Gastrocnemius medialis (tissue), 4 donors: Measurements from ENCODE around the gene TLE4. TPM values are rescaled to one million over a fixed set of nuclear protein-coding genes. Genes with fewer than 3 reads are reported as not detected.
A peak's percentile ranks its signal among the peaks of the same experiment; 100 is the strongest.

Source experiments
- ATAC-seq, 2 donors: fragments of 150-250 bp; one replicate each; pipeline ENCODE4 v1.9.1; 2016
- DNase-seq, 2 donors: peaks; one replicate each; pipeline ENCODE4 v3.0.0-alpha.2; 2019
- H3K27ac ChIP-seq, 4 donors: fragments of 200-600 bp; sonication (generic); 1 replicate in 1 of 4; 2 replicates in 3 of 4; pipeline ENCODE4 v1.5.1; 2016 to 2018; ENCODE audit warnings: mild to moderate bottlenecking in 2 of 4, moderate library complexity in 1 of 4
- H3K27me3 ChIP-seq, 3 donors: fragments of 200-600 bp; sonication (generic) in 2 of 3; 1 replicate in 1 of 3; 2 replicates in 2 of 3; pipeline versions ENCODE4 v1.5.1 to v1.6.0; 2016 to 2019; ENCODE audit warnings: mild to moderate bottlenecking in 1 of 3, moderate library complexity in 1 of 3
- H3K36me3 ChIP-seq, 2 donors: fragments of 200-600 bp; sonication (generic) in 1 of 2; one replicate each; pipeline ENCODE4 v1.5.1; 2017 to 2018
- H3K4me1 ChIP-seq, 2 donors: fragments of 200-600 bp; sonication (generic) in 1 of 2; one replicate each; pipeline ENCODE4 v1.5.1; 2016 to 2017; ENCODE audit warnings: mild to moderate bottlenecking in 2 of 2
- H3K4me3 ChIP-seq, 4 donors: fragments of 200-600 bp; sonication (generic) in 3 of 4; 1 replicate in 1 of 4; 2 replicates in 3 of 4; pipeline ENCODE4 v1.5.1; 2016 to 2019; ENCODE audit warnings: mild to moderate bottlenecking in 2 of 4
- H3K9me3 ChIP-seq, 3 donors: fragments of 200-600 bp; sonication (generic) in 2 of 3; 1 replicate in 1 of 3; 2 replicates in 2 of 3; pipeline ENCODE4 v1.5.1; 2016 to 2019
- POLR2A ChIP-seq, 2 donors: fragments of 450-650 bp; IDR thresholded peaks; one replicate each; pipeline ENCODE4 v1.6.1; 2017; ENCODE audit warnings: antibody characterized with exemption in 2 of 2, mild to moderate bottlenecking in 2 of 2, moderate library complexity in 2 of 2
- in situ Hi-C, 4 donors: fragments of 200-750 bp; cut with MboI; loops; one replicate each; pipeline versions ENCODE4 v1.15.0 to v1.8.0; 2017; ENCODE audit warnings: low sequenced_read_pairs in 4 of 4
- intact Hi-C: fragments of 100-400 bp; cut with DNase I; formaldehyde crosslinking; loops from one replicate; pipeline ENCODE4 v1.15.1; 2023; ENCODE audit warnings: low total_unique reads
- total RNA-seq, 4 donors: library from RNA; depleted of rRNA; stranded (reverse); fragments of >200 nt; gene quantifications; one replicate each; pipeline versions ENCODE4 v1.1.0 to v1.2.3, GENCODE V29; 2016
- TF ChIP-seq, protein P1 (sequence below), 5 experiments: fragments of 450-650 bp in 3 of 5; fragments of 200-600 bp in 2 of 5; sonication (generic) in 2 of 5; IDR thresholded peaks in 4 of 5; conservative IDR thresholded peaks in 1 of 5; 1 replicate in 4 of 5; 2 replicates in 1 of 5; pipeline ENCODE4 v1.5.1; 2016 to 2019; ENCODE audit warnings: antibody characterized with exemption in 5 of 5, mild to moderate bottlenecking in 3 of 5, moderate library complexity in 3 of 5

The TLE4 gene
- total RNA-seq, 4 donors from 2014 or later = 30.1 to 64.6 (median 43.4) TPM

- Histone ChIP-seq H3K4me1 (peaks cover 22 to 51% of the 10 kb centered on the region in 2 donors), H3K36me3 (no peaks in the 10 kb centered on the region), H3K27ac (peak overlapping the region in 1 of 4 donors; percentile 22), H3K4me3 (no peak overlapping the region), H3K27me3 (no peaks in the 10 kb centered on the region), H3K9me3 (no peaks in the 10 kb centered on the region)
- ATAC-seq (peak in 1 of 2 donors; percentile 90), DNase-seq (peak in 1 of 2 donors; percentile 14)
- intact Hi-C loops (no loop called here), in situ Hi-C loops (no loop called here)
- no peak for TF ChIP-seq POLR2A (IDR thresholded peaks at IDR 0.05)
- TF ChIP-seq, protein P1, sequence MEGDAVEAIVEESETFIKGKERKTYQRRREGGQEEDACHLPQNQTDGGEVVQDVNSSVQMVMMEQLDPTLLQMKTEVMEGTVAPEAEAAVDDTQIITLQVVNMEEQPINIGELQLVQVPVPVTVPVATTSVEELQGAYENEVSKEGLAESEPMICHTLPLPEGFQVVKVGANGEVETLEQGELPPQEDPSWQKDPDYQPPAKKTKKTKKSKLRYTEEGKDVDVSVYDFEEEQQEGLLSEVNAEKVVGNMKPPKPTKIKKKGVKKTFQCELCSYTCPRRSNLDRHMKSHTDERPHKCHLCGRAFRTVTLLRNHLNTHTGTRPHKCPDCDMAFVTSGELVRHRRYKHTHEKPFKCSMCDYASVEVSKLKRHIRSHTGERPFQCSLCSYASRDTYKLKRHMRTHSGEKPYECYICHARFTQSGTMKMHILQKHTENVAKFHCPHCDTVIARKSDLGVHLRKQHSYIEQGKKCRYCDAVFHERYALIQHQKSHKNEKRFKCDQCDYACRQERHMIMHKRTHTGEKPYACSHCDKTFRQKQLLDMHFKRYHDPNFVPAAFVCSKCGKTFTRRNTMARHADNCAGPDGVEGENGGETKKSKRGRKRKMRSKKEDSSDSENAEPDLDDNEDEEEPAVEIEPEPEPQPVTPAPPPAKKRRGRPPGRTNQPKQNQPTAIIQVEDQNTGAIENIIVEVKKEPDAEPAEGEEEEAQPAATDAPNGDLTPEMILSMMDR (IDR thresholded peaks at IDR 0.05 in 4 of 5, conservative IDR thresholded peaks at IDR 0.05 in 1 of 5) = no peak
Measured at GRCh38 chr9:79693750-79694149, 122.0 kb downstream of the TLE4 start.

DNA sequence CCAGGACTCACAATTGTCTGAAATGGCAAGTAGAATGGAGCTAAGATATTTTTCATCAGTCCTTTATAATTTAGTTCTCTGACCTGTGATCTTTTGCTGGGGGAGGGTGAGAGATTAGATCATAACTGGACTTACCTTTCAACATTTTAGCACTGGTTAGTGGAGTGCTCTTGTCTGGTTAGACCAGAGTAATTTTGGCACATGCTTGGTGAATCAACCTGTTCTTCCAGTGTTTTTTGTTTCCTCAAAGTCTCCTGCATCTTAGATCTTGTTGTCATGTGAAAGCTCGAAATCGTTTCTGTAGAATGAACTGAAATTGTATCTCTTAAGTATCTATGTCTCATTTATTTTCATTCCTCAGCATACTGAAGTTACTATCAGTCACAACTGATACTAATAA, 122.4 kb downstream of the TLE4 start:
- H3K27ac ChIP-seq = peak overlapping the region in 1 of 4 donors; percentile 9
- ATAC-seq (no peak), DNase-seq (no peak)
- TF ChIP-seq POLR2A (IDR thresholded peaks at IDR 0.05) = no peak
- TF ChIP-seq, protein P1 (IDR thresholded peaks at IDR 0.05 in 4 of 5, conservative IDR thresholded peaks at IDR 0.05 in 1 of 5) = no peak
- H3K36me3 ChIP-seq = no peaks in the 10 kb centered on the region
- in situ Hi-C loops = no loop called here
- intact Hi-C loops = no loop called here
- H3K27me3 ChIP-seq = no peaks in the 10 kb centered on the region
- H3K9me3 ChIP-seq = no peaks in the 10 kb centered on the region
- H3K4me1 ChIP-seq = peaks cover 22 to 48% of the 10 kb centered on the region in 2 donors
- H3K4me3 ChIP-seq = no peak overlapping the region

GRCh38 chr9:79694676-79695400, 123.1 kb downstream of the TLE4 start:
- intact Hi-C loops (no loop called here), in situ Hi-C loops (no loop called here)
- Histone ChIP-seq H3K4me3 (no peak overlapping the region), H3K27ac (no peak overlapping the region), H3K9me3 (no peaks in the 10 kb centered on the region), H3K27me3 (no peaks in the 10 kb centered on the region), H3K4me1 (peaks cover 22 to 48% of the 10 kb centered on the region in 2 donors), H3K36me3 (no peaks in the 10 kb centered on the region)
- no peak for ATAC-seq
- DNase-seq = no peak
- TF ChIP-seq POLR2A (IDR thresholded peaks at IDR 0.05) = no peak
- TF ChIP-seq, protein P1 (IDR thresholded peaks at IDR 0.05 in 4 of 5, conservative IDR thresholded peaks at IDR 0.05 in 1 of 5) = no peak

GRCh38 chr9:79695531-79696175, 123.9 kb downstream of the TLE4 start:
- ATAC-seq = no peak
- no peak for DNase-seq
- Histone ChIP-seq H3K4me3 (no peak overlapping the region), H3K27ac (no peak overlapping the region), H3K9me3 (no peaks in the 10 kb centered on the region), H3K4me1 (peaks cover 22 to 48% of the 10 kb centered on the region in 2 donors), H3K36me3 (no peaks in the 10 kb centered on the region), H3K27me3 (no peaks in the 10 kb centered on the region)
- TF ChIP-seq, protein P1 (IDR thresholded peaks at IDR 0.05 in 4 of 5, conservative IDR thresholded peaks at IDR 0.05 in 1 of 5) = no peak
- no peak for TF ChIP-seq POLR2A (IDR thresholded peaks at IDR 0.05)
- intact Hi-C loops = no loop called here
- in situ Hi-C loops = no loop called here
